IMR-90 (cell line): Measurements from ENCODE around the gene GARIN5A. TPM values are rescaled to one million over a fixed set of nuclear protein-coding genes. Genes with fewer than 3 reads are reported as not detected.

Experiments used
- ATAC-seq: fragments of 200-7000 bp; cut with Tn5 transposase; 2 replicates; pipeline ENCODE4 v1.9.1; 2020; ENCODE audit warnings: low read depth, mild to moderate bottlenecking, moderate library complexity
- BruUV-seq: library from RNA; stranded (reverse); fragments of 400-500 nt; replicated peaks from 2 replicates; lab custom pipeline; 2021; lab: Mats Ljungman, UMichigan
- CTCF ChIA-PET: fragments of 300-600 bp; formaldehyde crosslinking; extraction: SDS; loops from one replicate; lab custom pipeline; 2021; ENCODE audit warnings: antibody characterized with exemption; lab: Yijun Ruan, JAX
- POLR2A ChIA-PET: fragments of 300-600 bp; sonication (Branson Sonifier 250); formaldehyde crosslinking; loops from one replicate; lab custom pipeline; 2022; ENCODE audit warnings: antibody characterized with exemption; ENCODE audit not compliant: unreplicated experiment; lab: Charles Lee
- DNase-seq: peaks from one replicate; pipeline ENCODE4 v3.0.0; 2013
- H2AFZ ChIP-seq: replicated peaks from 2 replicates; pipeline ENCODE3; 2013; ENCODE audit warnings: low read length, mild to moderate bottlenecking; ENCODE audit not compliant: poor library complexity
- H2AK5ac ChIP-seq: 2 replicates; pipeline ENCODE4 v1.6.1; 2013; ENCODE audit warnings: low read depth, low read length, inconsistent platforms
- H2AK9ac ChIP-seq: replicated peaks from 2 replicates; pipeline ENCODE3; 2013; ENCODE audit warnings: mild to moderate bottlenecking, low read depth, low read length, moderate library complexity; ENCODE audit not compliant: poor library complexity
- H2BK120ac ChIP-seq: 2 replicates; pipeline ENCODE4 v1.6.1; 2013; ENCODE audit warnings: low read depth, low read length, inconsistent platforms
- H2BK15ac ChIP-seq: 3 replicates; pipeline ENCODE4 v1.6.1; 2013; ENCODE audit warnings: low read depth, low read length, inconsistent platforms
- H2BK20ac ChIP-seq: 2 replicates; pipeline ENCODE4 v1.6.1; 2013; ENCODE audit warnings: low read depth, mild to moderate bottlenecking, inconsistent platforms, low read length, moderate library complexity
- H2BK5ac ChIP-seq: 2 replicates; pipeline ENCODE4 v1.6.1; 2013; ENCODE audit warnings: mild to moderate bottlenecking, low read depth, low read length, inconsistent platforms; ENCODE audit not compliant: poor library complexity, severe bottlenecking
- H3K14ac ChIP-seq: replicated peaks from 2 replicates; pipeline ENCODE4 v1.6.1; 2013; ENCODE audit warnings: low read depth, low read length, inconsistent platforms
- H3K18ac ChIP-seq: 2 replicates; pipeline ENCODE4 v1.6.1; 2013; ENCODE audit warnings: low read depth, low read length, control low read depth
- H3K23ac ChIP-seq: 2 replicates; pipeline ENCODE4 v1.6.1; 2013; ENCODE audit warnings: low read depth, low read length, inconsistent platforms
- H3K27ac ChIP-seq: 2 replicates; pipeline ENCODE4 v1.5.1; 2013; ENCODE audit warnings: mild to moderate bottlenecking, control low read depth, low read length; ENCODE audit not compliant: insufficient read depth
- H3K27me3 ChIP-seq: 2 replicates; pipeline ENCODE4 v1.6.1; 2013; ENCODE audit warnings: low read length; ENCODE audit not compliant: control insufficient read depth, insufficient read depth
- H3K36me3 ChIP-seq: 2 replicates; pipeline ENCODE4 v1.6.1; 2013; ENCODE audit warnings: low read length, mixed read lengths; ENCODE audit not compliant: control insufficient read depth, insufficient read depth
- H3K4ac ChIP-seq: 2 replicates; pipeline ENCODE4 v1.6.1; 2013; ENCODE audit warnings: low read depth, low read length, inconsistent platforms
- H3K4me1 ChIP-seq: 2 replicates; pipeline ENCODE4 v1.6.1; 2013; ENCODE audit warnings: low read length, mixed read lengths; ENCODE audit not compliant: control insufficient read depth, insufficient read depth
- H3K4me2 ChIP-seq: 2 replicates; pipeline ENCODE4 v1.6.1; 2013; ENCODE audit warnings: low read depth, mild to moderate bottlenecking, control low read depth, low read length, moderate library complexity
- H3K4me3 ChIP-seq: 2 replicates; pipeline ENCODE4 v1.5.1; 2013; ENCODE audit warnings: low read depth, mild to moderate bottlenecking, control low read depth, low read length, moderate library complexity; ENCODE audit not compliant: insufficient read depth
- H3K56ac ChIP-seq: 2 replicates; pipeline ENCODE4 v1.6.1; 2013; ENCODE audit warnings: low read length, inconsistent platforms; ENCODE audit not compliant: insufficient read depth; ENCODE audit errors: extremely low read depth
- H3K79me1 ChIP-seq, 2 experiments: 2 replicates each; pipeline ENCODE4 v1.6.1; 2013; ENCODE audit warnings: low read length in 2 of 2, inconsistent platforms in 1 of 2, low read depth in 1 of 2
- H3K9ac ChIP-seq: 2 replicates; pipeline ENCODE4 v1.6.1; 2013; ENCODE audit warnings: low read depth, low read length, control low read depth
- H3K9me1 ChIP-seq: 2 replicates; pipeline ENCODE4 v1.6.1; 2013; ENCODE audit warnings: low read length, inconsistent platforms; ENCODE audit not compliant: insufficient read depth
- H3K9me3 ChIP-seq: 2 replicates; pipeline ENCODE4 v1.6.1; 2013; ENCODE audit warnings: low read length; ENCODE audit not compliant: control insufficient read depth, insufficient read depth
- H4K20me1 ChIP-seq: 2 replicates; pipeline ENCODE4 v1.6.1; 2013; ENCODE audit warnings: low read length, inconsistent platforms; ENCODE audit not compliant: insufficient read depth
- H4K5ac ChIP-seq: 2 replicates; pipeline ENCODE4 v1.6.1; 2013; ENCODE audit warnings: mild to moderate bottlenecking, low read depth, low read length, control low read depth
- H4K8ac ChIP-seq, 2 experiments: 2 replicates each; pipeline ENCODE4 v1.6.1; 2013; ENCODE audit warnings: low read depth in 2 of 2, low read length in 2 of 2, control low read depth in 1 of 2, inconsistent platforms in 1 of 2
- H4K91ac ChIP-seq: 2 replicates; pipeline ENCODE4 v1.6.1; 2013; ENCODE audit warnings: low read depth, low read length, inconsistent platforms; ENCODE audit not compliant: insufficient read depth
- CEBPB ChIP-seq: IDR thresholded peaks from 2 replicates; pipeline ENCODE4 v1.6.1; 2012; ENCODE audit warnings: low read depth, low read length, improper control_type of control experiment
- WGBS, 2 experiments: methylation state at CpG; one replicate each; pipeline versions ENCODE4 v1.1.5 to v1.1.7; 2013; ENCODE audit warnings: missing lambda C conversion rate in 2 of 2; ENCODE audit not compliant: insufficient read length in 1 of 2; ENCODE audit errors: extremely low coverage in 2 of 2; 5-methylcytosine and 5-hydroxymethylcytosine counted together
- dilution Hi-C: fragments of 300-500 bp; cut with HindIII; formaldehyde crosslinking; loops from one replicate; pipeline ENCODE4 v1.14.3; 2018; ENCODE audit warnings: low sequenced_read_pairs; ENCODE audit not compliant: unreplicated experiment
- in situ Hi-C: fragments of 300-500 bp; cut with MboI; formaldehyde crosslinking; loops from 3 replicates; pipeline ENCODE4 v1.14.3; 2019; ENCODE audit warnings: low sequenced_read_pairs, inconsistent platforms, mixed read lengths
- intact Hi-C: fragments of 100-400 bp; cut with micrococcal nuclease; formaldehyde crosslinking; loops from 2 replicates; pipeline ENCODE4 v1.10.0; 2022
- polyA plus RNA-seq, 3 experiments: library from polyadenylated mRNA; depleted of rRNA; stranded (reverse); fragments of >200 nt; gene quantifications; 2 replicates each; pipeline ENCODE4 v1.2.3, GENCODE V29; 2012; ENCODE audit warnings: low replicate concordance in 1 of 3
- total RNA-seq: library from RNA; depleted of rRNA; stranded (reverse); fragments of >200 nt; gene quantifications from 2 replicates; pipeline ENCODE4 v1.2.3, GENCODE V29; 2012

Gene GARIN5A
- total and polyA plus RNA-seq, 2 of the 4 experiments (the other 2 are of a cell fraction) = 0.53 TPM; not detected in 1

- H2AK5ac ChIP-seq = no peak overlapping the region
- H3K9me1 ChIP-seq = no peaks in the 10 kb centered on the region
- no peak overlapping the region for H4K8ac ChIP-seq
- H3K4me1 ChIP-seq = no peaks in the 10 kb centered on the region
- no peak overlapping the region for H2BK5ac ChIP-seq
- H2BK20ac ChIP-seq = no peak overlapping the region
- CTCF ChIA-PET = no interaction called here
- no peak overlapping the region for H2AFZ ChIP-seq
- no peak overlapping the region for H2BK120ac ChIP-seq
- WGBS, 2 experiments = 81% methylated on average over 7 of the region's 18 CpGs; no CpG with 5 or more reads in 1 of the 2 experiments
- no peak overlapping the region for H4K91ac ChIP-seq
- H3K36me3 ChIP-seq = no peaks in the 10 kb centered on the region
- no peak for TF ChIP-seq CEBPB
- ATAC-seq = no peak
- H3K79me1 ChIP-seq = no peaks in the 10 kb centered on the region
- H3K27me3 ChIP-seq = peaks cover 2% of the 10 kb centered on the region; the same call in 1 of the 2 replicates
- in situ Hi-C loops (no loop called here), dilution Hi-C loops (no loop called here), intact Hi-C loops (no loop called here)
- H3K18ac ChIP-seq = no peak overlapping the region
- no peak overlapping the region for H3K23ac ChIP-seq
- no peak for DNase-seq
- no peak overlapping the region for H3K4me2 ChIP-seq
- no peak overlapping the region for H2AK9ac ChIP-seq
- POLR2A ChIA-PET = no interaction called here
- no peak overlapping the region for H2BK15ac ChIP-seq
- no peak overlapping the region for H3K4me3 ChIP-seq
- no peak overlapping the region for H3K4ac ChIP-seq
- H3K9ac ChIP-seq = no peak overlapping the region
- H3K27ac ChIP-seq = no peak overlapping the region
- no TSS peak for BruUV-seq
- H4K20me1 ChIP-seq = no peaks in the 10 kb centered on the region
- H3K56ac ChIP-seq = no peak overlapping the region
- no peak overlapping the region for H3K14ac ChIP-seq
- H3K9me3 ChIP-seq = no peaks in the 10 kb centered on the region
- H4K5ac ChIP-seq = no peak overlapping the region
These were observed 9.1 kb downstream of the GARIN5A start for GRCh38 chr19:50467566-50467965.
